MM.1S (cell line): ENCODE data around the gene UGT2B15.
"Not testable (repeated sequence)": the region's sequence is repeated elsewhere in the genome, so short reads cannot be mapped to it uniquely, and the experiment has no call there.

Source experiments
- EZH2 ChIP-seq: fragments of 300-600 bp; sonication (generic); optimal IDR thresholded peaks from 2 replicates; pipeline ENCODE3; 2017; ENCODE audit warnings: low read depth, mild to moderate bottlenecking, antibody characterized with exemption, low read length, mixed read lengths
- EZH2phosphoT487 ChIP-seq: fragments of 300-600 bp; sonication (generic); IDR thresholded peaks from 2 replicates; pipeline ENCODE4 v1.6.1; 2018; ENCODE audit warnings: antibody characterized with exemption, low read length
- TF ChIP-seq, protein P1 (sequence below): fragments of 300-600 bp; sonication (generic); IDR thresholded peaks from 2 replicates; pipeline ENCODE4 v1.5.1; 2016; ENCODE audit warnings: antibody characterized with exemption, low read length, mixed read lengths

DNA sequence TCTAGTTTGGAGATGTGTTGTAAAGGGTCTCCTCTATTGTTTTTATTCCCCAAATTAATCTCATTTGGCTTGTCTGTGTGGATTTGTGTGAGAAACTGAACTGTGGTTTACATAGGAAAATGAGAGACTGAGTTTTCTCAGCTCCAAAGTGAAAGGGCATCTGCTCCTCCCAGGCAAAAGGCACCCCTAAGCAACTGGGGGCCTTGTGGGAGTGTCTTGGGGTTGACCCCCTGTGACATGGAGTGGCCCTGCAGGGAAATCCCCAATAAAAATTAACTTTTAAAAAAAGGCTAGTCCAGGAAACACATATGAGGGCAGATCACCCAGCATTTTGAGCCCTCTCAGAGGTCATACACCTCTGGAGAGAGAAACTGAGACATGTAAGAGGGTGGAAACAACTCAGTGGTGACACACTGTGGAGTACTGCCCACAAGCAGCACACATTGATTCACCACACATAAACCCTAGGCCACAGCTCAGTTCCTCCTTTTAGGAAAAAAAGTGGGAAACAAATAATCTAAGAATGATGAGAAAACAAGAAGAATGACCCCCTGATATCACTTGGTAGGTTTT, 13.3 kb downstream of the UGT2B15 start:
- TF ChIP-seq, protein P1, sequence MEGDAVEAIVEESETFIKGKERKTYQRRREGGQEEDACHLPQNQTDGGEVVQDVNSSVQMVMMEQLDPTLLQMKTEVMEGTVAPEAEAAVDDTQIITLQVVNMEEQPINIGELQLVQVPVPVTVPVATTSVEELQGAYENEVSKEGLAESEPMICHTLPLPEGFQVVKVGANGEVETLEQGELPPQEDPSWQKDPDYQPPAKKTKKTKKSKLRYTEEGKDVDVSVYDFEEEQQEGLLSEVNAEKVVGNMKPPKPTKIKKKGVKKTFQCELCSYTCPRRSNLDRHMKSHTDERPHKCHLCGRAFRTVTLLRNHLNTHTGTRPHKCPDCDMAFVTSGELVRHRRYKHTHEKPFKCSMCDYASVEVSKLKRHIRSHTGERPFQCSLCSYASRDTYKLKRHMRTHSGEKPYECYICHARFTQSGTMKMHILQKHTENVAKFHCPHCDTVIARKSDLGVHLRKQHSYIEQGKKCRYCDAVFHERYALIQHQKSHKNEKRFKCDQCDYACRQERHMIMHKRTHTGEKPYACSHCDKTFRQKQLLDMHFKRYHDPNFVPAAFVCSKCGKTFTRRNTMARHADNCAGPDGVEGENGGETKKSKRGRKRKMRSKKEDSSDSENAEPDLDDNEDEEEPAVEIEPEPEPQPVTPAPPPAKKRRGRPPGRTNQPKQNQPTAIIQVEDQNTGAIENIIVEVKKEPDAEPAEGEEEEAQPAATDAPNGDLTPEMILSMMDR: not testable (repeated sequence)
- not testable (repeated sequence) for TF ChIP-seq EZH2, EZH2phosphoT487
